Endodermal cell (in vitro differentiated cells): Measurements from ENCODE around the gene KLF2. TPM values are rescaled to one million over a fixed set of nuclear protein-coding genes. Genes with fewer than 3 reads are reported as not detected.

Experiments
- DNase-seq: peaks from one replicate; pipeline ENCODE4 v3.0.0-alpha.2; 2017
- H3K27ac ChIP-seq: 2 replicates; pipeline ENCODE4 v1.5.1; 2013; ENCODE audit warnings: mild to moderate bottlenecking, low read depth, low read length, moderate library complexity
- H3K27me3 ChIP-seq: 2 replicates; pipeline ENCODE4 v1.6.1; 2013; ENCODE audit warnings: mild to moderate bottlenecking, low read length, moderate library complexity; ENCODE audit not compliant: insufficient read depth, control insufficient read depth, poor library complexity, severe bottlenecking
- H3K36me3 ChIP-seq: 2 replicates; pipeline ENCODE4 v1.7.0; 2013; ENCODE audit warnings: mild to moderate bottlenecking, low read length, moderate library complexity; ENCODE audit not compliant: control insufficient read depth, insufficient read depth
- H3K4me1 ChIP-seq: one replicate; pipeline ENCODE4 v1.7.0; 2013; ENCODE audit warnings: low read length; ENCODE audit not compliant: control insufficient read depth, insufficient read depth
- H3K4me3 ChIP-seq: 2 replicates; pipeline ENCODE4 v1.5.1; 2013; ENCODE audit warnings: mild to moderate bottlenecking, low read length, moderate library complexity
- H3K9ac ChIP-seq: 2 replicates; pipeline ENCODE4 v1.6.1; 2013; ENCODE audit warnings: mild to moderate bottlenecking, low read length, moderate library complexity; ENCODE audit not compliant: poor library complexity, severe bottlenecking; ENCODE audit errors: extremely low read depth
- H3K9me3 ChIP-seq: 2 replicates; pipeline ENCODE4 v1.6.1; 2013; ENCODE audit warnings: mild to moderate bottlenecking, low read length, moderate library complexity; ENCODE audit not compliant: control insufficient read depth
- H3K27ac Mint-ChIP-seq: 2 replicates; pipeline ENCODE4 v1.8.0; 2020; ENCODE audit warnings: mixed read lengths
- H3K27me3 Mint-ChIP-seq: 2 replicates; pipeline ENCODE4 v1.8.0; 2021; ENCODE audit warnings: mild to moderate bottlenecking, mixed read lengths; ENCODE audit not compliant: insufficient read depth
- H3K36me3 Mint-ChIP-seq: 2 replicates; pipeline ENCODE4 v1.8.0; 2020; ENCODE audit warnings: low read depth, mixed read lengths
- H3K4me1 Mint-ChIP-seq: 2 replicates; pipeline ENCODE4 v1.8.0; 2020; ENCODE audit warnings: mixed read lengths
- H3K4me3 Mint-ChIP-seq: 2 replicates; pipeline ENCODE4 v1.8.0; 2020; ENCODE audit warnings: mild to moderate bottlenecking, moderate library complexity, mixed read lengths
- H3K9me3 Mint-ChIP-seq: 2 replicates; pipeline ENCODE4 v1.8.0; 2020; ENCODE audit warnings: mild to moderate bottlenecking, mixed read lengths
- WGBS, 2 experiments: methylation state at CpG; one replicate each; pipeline versions ENCODE4 v1.1.5 to v1.1.7; 2013; ENCODE audit warnings: missing lambda C conversion rate in 2 of 2, mixed read lengths in 1 of 2; ENCODE audit not compliant: insufficient coverage in 1 of 2, insufficient read length in 1 of 2; 5-methylcytosine and 5-hydroxymethylcytosine counted together
- total RNA-seq, 2 donors: library from RNA; stranded (reverse); fragmentation: NEBNext Ultra II Directional in 1 of 2; extraction: Animal tissue kit (Norgen Biotek cat#: 25700) in 1 of 2; gene quantifications; 2 replicates in 1 of 2; 3 replicates in 1 of 2; pipeline ENCODE4 v1.2.1, GENCODE V29; 2021
- TF ChIP-seq, protein P1 (sequence below): fragments of 200-600 bp; sonication (generic); conservative IDR thresholded peaks from 2 replicates; pipeline ENCODE4 v1.5.0; 2021; ENCODE audit warnings: antibody characterized with exemption, mild to moderate bottlenecking

Gene KLF2
- total RNA-seq, 2 donors from 2014 or later: 0.22 to 1.4 TPM

DNA sequence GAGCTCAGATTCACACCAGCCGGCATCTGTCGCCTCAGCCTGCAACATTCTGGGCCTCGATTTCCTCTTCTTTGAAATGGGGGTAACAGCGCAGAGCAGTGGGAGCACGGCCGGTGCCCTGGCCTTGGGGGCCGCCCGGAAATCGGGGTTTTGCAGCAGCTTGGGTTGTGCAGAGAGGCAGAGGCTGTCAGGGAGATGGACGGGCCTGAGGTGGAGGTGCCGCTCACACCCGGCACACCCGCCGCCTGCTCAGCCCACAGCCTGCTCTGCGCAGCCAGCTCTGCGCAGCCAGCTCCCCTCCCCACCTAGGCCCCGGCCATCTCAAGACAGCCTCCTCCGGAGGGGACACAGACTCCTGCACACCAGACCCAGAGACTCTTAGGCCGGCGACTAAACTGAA, 10.6 kb downstream of the KLF2 start:
- TF ChIP-seq, protein P1, sequence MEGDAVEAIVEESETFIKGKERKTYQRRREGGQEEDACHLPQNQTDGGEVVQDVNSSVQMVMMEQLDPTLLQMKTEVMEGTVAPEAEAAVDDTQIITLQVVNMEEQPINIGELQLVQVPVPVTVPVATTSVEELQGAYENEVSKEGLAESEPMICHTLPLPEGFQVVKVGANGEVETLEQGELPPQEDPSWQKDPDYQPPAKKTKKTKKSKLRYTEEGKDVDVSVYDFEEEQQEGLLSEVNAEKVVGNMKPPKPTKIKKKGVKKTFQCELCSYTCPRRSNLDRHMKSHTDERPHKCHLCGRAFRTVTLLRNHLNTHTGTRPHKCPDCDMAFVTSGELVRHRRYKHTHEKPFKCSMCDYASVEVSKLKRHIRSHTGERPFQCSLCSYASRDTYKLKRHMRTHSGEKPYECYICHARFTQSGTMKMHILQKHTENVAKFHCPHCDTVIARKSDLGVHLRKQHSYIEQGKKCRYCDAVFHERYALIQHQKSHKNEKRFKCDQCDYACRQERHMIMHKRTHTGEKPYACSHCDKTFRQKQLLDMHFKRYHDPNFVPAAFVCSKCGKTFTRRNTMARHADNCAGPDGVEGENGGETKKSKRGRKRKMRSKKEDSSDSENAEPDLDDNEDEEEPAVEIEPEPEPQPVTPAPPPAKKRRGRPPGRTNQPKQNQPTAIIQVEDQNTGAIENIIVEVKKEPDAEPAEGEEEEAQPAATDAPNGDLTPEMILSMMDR: no peak
- Mint-ChIP-seq H3K36me3 (no peaks in the 10 kb centered on the region), H3K27ac (no peak overlapping the region), H3K9me3 (no peaks in the 10 kb centered on the region), H3K4me3 (no peak overlapping the region), H3K4me1 (no peaks in the 10 kb centered on the region), H3K27me3 (peaks cover 9% of the 10 kb centered on the region)
- no peak overlapping the region for H3K9ac ChIP-seq
- H3K36me3 ChIP-seq: no peaks in the 10 kb centered on the region
- peaks cover 4% of the 10 kb centered on the region for H3K27me3 ChIP-seq
- H3K4me3 ChIP-seq: no peak overlapping the region
- no peaks in the 10 kb centered on the region for H3K4me1 ChIP-seq
- no peak for DNase-seq
- H3K9me3 ChIP-seq: no peaks in the 10 kb centered on the region
- H3K27ac ChIP-seq: no peak overlapping the region
- WGBS, 2 experiments: 90 to 95% methylated on average over 4 to 20 of the region's 20 CpGs

DNA sequence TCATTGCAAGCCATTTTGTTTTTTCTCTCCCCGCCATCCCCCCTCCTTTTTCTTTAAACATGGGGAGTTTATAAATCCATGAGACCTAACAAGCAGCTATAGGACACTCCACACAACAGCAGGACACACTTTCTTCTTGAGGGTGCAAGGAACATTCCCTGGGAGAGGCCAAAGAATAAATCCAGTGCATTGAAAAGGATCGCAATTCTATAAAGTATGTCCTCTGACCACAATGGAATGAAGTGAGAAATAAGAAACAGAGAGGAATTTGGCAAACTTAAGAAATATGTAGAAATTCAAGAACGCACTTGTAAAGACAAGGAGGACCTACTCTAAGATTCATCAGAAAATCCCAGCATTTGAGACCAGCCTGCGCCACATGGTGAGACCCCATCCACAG, 11.9 kb downstream of the KLF2 start:
- no peaks in the 10 kb centered on the region for H3K9me3 Mint-ChIP-seq
- DNase-seq: no peak
- no peaks in the 10 kb centered on the region for H3K36me3 Mint-ChIP-seq
- peaks cover 7% of the 10 kb centered on the region for H3K27me3 Mint-ChIP-seq
- no peaks in the 10 kb centered on the region for H3K27me3 ChIP-seq
- no peak overlapping the region for H3K9ac ChIP-seq
- WGBS, 2 experiments: 91 to 100% methylated on average over 3 to 4 of the region's 4 CpGs
- H3K4me1 Mint-ChIP-seq: no peaks in the 10 kb centered on the region
- no peak overlapping the region for H3K4me3 Mint-ChIP-seq
- H3K9me3 ChIP-seq: no peaks in the 10 kb centered on the region
- H3K4me3 ChIP-seq: no peak overlapping the region
- TF ChIP-seq, protein P1: no peak
- H3K27ac ChIP-seq: no peak overlapping the region
- no peak overlapping the region for H3K27ac Mint-ChIP-seq
- H3K36me3 ChIP-seq: no peaks in the 10 kb centered on the region
- H3K4me1 ChIP-seq: no peaks in the 10 kb centered on the region

DNA sequence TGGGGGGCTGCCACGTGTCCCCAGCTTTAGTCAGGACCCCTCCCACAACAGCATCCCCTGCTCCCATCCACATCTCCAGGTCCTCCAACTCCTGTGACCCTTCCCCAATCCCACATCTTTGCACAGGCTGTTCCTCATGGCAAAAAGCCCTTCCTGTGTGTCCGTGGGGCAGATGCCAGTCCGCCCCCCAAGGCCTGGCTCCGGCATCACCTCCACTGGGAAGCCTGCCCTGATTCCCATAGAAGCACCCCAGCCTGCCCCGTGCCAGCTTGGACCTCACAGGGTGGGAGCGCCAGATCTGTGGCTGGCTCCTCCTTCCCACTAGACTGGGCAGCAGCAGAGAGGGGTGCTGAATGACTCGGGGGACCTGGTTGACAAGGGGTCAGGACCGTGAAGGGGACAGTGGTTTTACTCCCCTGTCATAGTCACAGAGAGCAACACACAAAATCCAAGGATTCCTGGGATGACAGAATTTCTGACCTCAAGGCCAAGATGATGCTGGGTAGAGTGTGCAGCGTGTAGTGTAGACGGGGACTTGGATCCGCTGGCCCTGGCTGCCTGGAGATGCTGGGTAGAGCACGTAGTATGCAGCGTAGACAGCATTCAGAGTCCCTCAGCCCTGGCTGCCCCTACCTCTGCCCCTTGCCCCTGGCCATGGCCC, 13.3 kb downstream of the KLF2 start:
- Histone ChIP-seq H3K4me1 (no peaks in the 10 kb centered on the region), H3K9me3 (no peaks in the 10 kb centered on the region), H3K4me3 (no peak overlapping the region), H3K27me3 (no peaks in the 10 kb centered on the region), H3K27ac (no peak overlapping the region), H3K9ac (no peak overlapping the region), H3K36me3 (no peaks in the 10 kb centered on the region)
- 91 to 92% methylated on average over 4 to 13 of the region's 13 CpGs for WGBS, 2 experiments
- Mint-ChIP-seq H3K36me3 (no peaks in the 10 kb centered on the region), H3K4me1 (no peaks in the 10 kb centered on the region), H3K27me3 (peaks cover 7% of the 10 kb centered on the region), H3K9me3 (no peaks in the 10 kb centered on the region), H3K4me3 (no peak overlapping the region), H3K27ac (no peak overlapping the region)
- TF ChIP-seq, protein P1: no peak
- DNase-seq: no peak
